Fibroblast of skin of back (primary cell): Measurements from ENCODE around the gene LRRC8D.

ENCODE experiments used
- DNase-seq: peaks from one replicate; pipeline ENCODE4 v3.0.0-alpha.2; 2013

LRRC8D gene

DNA sequence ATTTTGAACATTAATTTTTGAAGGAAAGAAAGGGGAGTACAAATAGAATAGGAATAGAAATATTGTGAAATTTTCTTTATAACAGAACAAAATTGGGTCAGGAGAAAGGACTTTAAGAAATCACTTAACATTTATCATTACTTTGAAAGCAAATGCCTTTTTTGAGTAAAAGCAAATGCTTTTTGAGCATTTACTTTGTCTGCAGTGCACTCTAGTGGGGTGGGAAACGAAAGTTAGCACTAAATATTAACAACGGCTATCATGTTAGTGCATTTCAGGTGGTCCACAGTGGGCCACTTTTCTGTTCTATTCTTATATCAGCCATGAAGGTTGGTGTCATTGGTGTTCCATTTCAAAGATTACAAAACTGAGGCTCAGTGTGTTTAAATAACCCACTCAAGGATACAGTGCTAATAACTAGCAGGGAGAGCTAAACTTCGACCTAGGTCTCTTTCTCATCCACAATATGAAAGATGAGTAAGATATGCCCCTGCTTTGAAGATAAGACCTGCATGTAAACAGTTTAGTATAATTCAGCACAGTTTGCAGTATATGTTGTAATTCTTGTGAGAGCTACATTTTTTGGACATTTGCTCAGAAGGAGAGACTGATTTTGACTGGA is 13.4 kb downstream of the LRRC8D start:
- no peak for DNase-seq

DNA sequence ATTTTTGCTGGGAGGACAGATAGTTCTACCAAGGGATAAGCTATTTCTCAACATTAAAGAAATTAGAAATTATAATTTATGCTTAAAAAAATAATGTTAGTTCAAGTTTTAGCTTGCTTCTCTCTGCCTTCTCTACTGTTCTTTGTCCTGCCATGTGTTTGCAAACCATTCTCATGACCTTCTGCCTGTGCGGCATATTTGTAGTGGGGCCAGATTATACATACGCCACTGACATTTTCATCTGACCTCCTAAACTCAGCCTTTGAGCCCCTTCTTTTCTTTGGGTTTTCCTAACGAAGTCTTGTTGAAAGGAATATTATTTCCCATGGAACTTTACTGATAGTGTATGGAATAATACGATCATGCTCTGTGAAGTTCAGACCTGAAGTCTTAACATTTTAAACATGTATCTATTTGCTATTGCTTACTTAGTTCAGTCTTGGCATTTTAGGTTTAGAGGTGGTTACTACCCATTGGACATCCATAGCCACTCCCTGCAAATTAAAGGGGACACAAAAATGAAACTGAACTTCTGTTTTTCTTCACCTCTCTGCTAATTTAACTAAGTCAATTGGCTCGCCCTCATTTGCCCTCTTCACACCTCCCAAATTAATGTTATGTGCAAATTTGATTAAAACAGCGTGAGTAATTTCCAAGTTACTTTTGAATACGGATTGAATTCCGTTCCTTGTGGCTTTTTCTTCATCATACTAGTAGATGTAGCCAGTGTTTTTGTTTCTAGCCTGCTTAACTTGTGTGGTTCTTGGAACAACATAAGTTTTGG is 15.6 kb downstream of the LRRC8D start:
- no peak for DNase-seq

DNA sequence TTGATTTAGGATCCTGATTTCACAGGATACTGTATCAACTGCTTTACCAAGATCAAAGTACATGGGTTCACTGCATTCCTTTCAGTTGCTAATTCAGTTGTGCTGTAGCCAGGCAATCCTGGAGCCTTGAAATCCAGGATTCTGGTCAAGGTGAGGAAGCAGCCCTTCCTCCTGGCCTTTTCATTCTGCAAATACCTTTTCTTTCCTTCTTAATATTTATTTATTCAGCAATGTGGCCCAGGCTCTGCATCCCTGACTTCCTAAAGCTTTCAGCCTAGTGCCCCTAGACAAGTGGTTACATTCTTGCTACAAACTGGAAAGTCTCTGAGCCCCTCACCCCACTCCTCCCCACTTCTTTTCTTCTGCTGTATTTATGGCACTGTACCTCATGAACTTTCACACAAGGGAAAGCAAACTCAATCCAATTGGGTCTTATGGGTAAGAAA is 16.2 kb downstream of the LRRC8D start:
- DNase-seq: no peak

DNA sequence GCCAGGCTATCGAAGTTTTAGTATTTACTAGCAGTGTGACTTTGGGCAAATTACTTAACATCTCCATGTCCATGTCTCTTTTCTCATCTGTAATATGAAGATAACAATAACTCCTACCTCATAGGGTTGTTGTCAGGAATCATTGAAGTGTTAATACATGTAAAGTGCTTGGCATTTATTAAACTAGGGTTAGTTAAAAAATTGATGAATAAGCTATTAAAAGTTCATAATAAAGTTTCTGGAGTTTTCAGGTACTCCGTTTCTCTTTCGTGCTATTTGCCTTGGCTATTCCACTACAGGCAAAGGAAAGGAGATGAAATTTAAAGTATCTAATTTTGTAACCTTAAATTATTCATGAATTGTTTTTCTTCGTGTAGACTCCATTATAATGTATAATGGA is 16.7 kb downstream of the LRRC8D start:
- DNase-seq: no peak

DNA sequence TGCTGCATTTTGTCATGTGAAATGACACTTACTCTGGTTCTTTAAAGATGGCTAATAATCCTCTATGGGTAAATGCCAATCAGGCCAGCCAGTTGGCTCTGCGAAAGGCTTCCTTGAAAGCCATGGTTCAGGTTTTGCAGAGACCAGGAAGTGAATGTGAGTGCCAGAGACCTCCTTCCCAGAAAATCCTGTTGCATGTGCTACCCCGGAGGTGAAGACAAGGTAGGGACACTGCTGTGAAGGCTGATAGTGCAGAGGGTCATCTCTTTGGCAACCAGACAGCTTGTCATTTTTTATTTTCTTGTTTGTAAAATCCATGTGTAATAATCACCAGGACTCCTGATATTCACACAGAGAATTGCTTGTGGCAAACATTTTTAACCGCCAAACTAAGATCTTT is 18.7 kb downstream of the LRRC8D start:
- DNase-seq: no peak

DNA sequence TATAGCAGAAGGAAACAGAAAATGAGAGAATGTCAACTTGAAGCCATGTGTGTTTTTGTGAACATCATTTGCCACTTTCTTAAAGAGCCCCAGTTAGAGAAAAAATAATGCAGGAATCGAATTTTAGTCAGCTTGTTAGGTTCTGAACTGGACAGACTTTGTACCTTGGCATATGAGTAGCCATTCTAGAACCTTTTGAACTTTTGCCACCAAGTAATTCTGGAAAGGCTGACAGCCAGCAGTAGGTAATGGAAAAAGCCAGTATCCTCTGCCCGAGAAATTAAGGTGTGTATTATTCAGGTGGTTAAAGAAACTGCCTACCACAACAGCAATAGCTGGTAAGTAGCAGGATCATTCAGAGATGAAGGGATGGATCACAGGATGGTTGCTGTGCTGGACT is 20.7 kb downstream of the LRRC8D start:
- no peak for DNase-seq

DNA sequence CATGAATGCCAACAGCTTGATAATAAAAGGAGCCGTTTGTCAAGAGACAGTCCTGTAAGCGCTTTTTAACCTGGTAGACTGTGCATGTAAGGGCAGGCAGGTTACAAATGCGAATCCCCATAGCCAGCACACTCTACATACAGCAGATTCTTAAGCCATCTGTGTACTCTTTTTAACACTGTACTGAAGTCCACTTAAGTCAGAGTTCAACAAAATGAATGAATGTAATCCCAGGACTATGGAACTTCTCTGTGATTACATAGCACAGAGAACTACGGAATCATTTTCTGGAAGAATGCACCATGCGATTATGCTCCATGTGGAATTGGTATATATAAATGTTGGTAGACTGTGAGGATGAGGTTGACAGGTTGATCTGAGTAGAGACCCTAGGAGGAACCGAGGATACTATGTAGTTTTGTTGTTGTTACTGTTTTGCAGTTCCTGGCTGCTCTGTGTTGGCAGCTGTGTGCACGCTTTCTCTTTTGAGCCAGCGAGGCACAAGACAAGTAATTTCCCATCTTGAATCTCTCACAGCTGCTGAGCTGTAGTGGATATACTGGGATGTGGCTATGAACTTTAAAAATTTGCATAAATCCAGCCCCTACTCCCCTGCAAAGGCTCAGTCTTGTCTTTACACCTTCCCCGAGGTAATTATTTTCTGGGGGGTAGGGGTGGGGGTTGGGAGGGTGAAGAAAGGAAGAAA is 21.9 kb downstream of the LRRC8D start:
- no peak for DNase-seq

DNA sequence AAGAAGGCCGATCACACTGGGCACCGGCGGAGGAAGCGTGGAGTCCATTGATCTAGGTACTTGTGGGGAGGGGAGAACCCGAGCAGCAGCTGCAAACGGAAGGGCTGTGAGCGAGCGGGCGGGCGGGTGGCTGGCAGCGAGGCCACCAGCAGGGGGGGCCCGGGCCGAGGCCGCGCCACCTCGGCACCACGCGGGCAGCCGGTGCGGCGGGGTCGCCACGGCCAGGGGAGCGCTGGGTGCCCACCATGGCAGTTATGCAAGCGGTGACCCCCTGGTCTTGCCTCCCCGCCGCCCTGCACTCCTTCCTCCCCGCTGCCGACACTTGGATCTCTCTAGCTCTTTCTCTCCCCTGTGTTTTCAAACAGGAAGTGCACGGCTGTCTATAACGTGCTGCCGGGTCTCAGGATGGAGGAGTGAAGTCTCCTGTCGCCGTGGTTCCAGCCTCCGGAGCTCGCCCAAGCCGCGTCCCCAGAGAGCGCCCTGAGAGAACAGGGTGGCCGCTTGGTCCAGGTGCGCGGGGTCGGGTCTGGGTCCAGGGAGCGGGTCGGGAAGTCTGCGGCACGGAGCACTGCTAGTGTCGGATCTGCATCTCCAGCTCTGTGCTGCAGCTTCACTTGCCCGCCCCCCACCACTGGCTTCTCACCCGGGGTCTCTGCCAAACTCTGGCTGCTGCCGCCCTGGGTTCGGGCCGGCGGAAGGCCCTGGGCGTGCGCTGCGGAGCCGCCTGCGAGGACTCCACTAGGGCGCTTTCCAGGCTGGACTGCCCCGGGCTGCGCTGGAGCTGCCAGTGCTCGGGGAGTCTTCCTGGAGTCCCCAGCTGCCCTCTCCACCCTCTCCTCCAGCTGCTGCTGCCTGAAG is 22.7 kb downstream of the LRRC8D start:
- peak; percentile 62 for DNase-seq

DNA sequence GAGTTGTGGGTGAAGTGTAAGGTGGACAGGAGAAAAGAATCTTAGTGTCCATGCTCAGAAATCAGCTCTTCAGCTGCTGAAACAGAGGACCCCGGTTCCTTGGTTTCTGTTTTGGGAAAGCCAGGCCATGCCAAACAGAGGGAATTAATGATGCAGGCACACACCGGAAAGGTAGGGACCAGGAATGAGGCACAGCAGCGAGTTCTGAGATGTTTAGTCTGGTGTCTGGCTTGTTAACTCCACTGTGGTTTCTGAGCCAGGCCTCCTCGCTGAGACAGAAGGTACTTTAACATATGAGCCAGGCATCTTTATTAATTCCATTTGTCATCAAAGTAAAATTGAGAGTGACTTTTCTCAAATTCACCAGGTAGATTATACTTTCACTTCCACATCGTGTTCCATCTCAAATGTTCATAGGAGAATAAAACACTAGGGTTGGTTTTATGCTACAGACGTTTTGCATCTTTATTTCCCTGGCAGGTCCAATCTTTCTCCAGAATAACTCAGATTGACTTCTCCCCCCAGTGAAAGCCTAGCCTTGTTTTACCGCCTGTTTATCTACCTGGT is 23.5 kb downstream of the LRRC8D start:
- DNase-seq: peak; percentile 7

DNA sequence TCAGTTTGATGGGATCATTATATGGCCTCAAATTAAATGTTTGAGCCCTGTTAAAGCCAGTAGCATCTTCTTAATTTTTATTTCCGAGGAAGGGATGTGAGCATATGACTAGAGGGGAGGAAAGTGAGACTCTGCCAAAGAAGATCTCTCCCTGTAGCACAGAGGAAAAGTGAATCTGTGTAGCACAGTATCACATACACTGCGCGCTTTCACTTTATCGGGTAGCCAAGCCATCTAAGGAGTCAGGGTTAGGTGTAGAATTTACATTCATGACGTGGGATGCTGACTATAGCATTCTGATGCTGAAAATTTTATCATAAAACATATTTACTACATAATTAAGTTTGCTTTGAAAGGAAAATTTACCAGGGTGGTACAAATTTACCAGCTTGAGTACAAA is 24.0 kb downstream of the LRRC8D start:
- no peak for DNase-seq

DNA sequence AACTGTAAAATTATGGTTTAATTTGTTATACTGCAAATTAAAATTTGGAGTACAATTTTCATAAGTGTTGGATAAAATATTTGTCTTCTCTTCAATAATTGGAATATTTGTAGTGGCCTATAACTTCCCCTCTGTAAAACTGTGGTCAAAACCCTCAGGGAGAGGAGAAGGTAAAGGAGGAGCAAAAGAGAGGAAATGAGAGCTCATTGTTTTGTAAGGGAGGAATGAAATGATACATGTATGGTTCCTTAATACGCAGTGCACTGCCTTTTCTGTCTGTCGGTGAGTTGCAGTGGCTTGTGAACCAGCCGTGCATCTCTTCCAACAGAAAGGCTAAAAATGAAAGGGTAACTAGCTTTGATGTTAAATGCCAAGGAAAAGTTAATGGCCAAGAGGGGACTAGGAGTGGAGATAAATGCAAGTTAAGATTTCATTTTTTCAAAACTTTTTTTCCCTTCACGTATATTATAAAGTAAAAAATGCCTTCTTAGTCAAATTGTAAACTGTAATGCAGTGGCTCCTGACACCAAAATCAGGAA is 26.4 kb downstream of the LRRC8D start:
- no peak for DNase-seq

DNA sequence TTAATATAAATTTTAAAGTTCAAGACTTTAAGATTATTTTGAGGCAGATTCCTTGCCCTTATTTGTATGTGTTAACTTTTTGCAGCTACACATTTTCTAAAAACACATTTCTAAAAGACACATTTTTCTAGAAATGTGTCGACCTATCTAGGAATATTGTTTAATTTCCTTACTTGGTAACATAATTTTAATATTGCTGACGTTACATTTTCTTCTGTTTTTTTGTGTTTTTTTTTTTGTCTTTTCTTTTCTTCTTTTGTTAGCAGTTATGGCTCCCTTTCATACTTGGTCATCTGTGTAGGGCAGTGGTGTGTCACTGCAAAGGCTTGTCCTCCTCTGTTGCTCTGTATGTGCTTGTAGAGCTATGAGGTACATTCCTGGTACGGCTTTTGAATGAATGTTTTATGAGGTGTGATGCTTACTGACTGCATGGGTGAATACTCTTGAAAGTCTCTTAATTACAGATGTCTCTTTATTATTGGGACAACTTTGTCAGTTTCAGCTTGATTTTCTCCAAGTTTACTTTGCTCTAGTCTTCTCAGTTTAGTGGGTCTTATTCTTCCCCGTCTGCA is 30.1 kb downstream of the LRRC8D start:
- DNase-seq: no peak

DNA sequence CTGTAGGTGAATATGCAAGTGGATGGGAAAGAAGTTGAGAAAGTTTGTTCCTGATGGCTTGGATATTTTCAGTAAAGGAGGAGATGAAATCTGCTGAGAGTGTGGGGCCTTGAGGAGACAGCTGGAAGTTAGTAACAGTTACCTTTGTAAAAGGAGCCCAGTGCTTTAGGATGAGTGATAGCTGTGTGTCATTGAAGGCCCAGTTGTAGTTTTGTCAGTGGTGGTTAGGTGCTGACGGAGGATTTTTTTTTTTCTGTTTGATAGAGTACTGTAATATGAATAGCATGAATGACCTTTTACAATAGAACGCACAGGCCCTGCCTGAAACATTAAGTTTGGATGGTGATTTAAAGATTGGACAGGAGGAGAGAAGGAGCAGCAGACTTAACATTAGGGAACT is 33.3 kb downstream of the LRRC8D start:
- DNase-seq: no peak

DNA sequence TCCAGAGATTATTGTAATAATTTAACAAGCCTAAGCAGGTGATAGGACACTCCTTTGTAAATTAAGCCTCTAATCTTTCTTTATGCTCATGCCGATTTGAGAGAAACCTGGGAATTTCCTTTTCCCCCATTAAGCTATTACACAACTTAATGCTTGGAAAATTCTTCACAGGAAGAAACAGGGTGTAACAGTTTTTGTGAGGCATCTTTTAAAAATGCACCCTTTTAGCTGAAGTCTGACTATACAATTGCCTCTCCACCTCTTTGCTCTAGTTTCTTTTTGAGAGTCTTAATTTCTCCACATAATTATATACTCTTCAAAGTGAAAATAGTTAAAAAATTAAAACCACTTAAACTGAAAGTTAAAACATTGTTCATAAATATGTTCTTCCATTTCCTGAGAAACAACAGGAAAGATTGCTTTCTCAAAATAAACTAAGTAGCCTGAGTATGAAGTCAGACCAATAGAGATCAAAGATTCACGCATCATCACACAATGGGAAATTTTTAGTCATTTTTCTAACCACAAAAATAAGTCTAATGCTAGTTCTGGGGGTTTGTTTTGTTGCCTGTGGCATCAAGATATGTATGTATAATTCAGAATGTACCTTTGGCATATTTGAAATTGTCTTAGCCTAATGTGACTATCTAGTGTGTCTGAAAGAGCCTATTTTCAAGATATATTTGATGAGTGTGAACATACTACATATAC is 34.7 kb downstream of the LRRC8D start:
- DNase-seq: peak; percentile 54

DNA sequence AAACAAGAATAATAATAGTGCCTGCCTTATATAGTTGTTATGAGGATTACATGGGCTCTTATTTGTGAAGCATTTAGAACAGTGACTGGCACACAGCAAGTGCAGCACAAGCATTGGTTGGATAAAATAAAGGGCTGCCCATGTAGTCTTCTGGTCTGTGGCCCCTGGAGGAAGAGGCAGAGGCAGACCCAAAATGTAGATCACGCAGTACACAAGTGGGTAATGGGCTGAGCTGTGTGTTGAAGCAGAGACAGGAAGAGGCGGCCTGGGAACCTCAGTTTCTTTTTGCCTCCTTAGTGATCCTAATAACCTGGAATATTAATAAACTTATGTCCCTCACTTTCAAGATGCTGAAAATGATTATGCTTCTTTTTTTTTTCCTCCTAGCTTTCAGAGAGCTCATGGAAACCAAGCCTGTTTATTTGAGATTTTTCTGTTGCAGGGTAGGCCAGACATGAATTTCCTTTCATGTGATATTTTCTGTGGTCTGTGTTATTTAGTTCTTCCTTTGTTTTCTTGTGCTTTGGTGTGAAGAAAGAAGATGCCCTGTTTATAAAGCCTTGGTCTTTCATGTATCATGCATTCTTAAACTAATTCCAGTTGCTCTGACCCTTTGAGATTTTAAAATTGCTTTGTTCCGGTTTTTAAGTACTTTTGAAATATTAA is 42.5 kb downstream of the LRRC8D start:
- DNase-seq: no peak

DNA sequence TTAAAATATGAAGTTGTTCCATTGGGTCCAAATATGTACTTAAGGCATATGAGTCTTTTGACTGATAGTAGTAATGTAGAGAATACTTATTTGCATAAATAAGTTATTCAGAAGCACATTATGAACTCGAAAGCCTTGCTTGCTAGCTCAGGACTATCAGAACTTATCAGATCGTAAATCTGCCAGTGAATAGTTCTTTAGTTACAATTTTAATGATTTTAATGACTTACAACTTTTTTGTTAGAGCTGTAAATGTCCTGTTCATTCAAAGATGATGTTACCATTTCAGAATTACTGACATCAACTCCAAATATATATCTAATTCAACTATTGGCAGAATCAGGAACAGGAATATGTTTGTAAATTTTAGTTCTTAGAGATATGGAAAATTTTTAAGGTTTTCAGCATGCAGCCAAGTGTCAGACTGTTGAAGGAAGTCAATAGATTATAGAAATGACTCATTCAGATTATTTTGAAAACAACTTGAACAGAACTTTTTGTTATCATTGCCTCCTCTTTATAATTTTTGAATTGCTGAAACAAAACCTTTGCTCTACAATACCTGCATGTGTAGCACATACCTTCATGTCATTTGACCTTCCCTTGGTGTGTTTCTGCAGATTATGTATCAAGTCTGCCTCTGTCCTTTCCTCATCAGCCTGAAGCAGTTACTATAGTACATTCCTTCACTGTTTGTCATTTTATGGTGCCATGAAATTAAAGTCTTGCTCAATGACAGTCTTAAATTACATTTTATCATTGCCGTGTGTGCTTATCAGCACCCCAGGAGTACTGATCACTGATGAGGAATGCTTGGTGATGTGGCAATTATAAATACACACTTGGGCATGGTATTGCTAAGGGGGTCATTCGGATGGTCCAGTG is 44.9 kb downstream of the LRRC8D start:
- DNase-seq: peak; percentile 70

DNA sequence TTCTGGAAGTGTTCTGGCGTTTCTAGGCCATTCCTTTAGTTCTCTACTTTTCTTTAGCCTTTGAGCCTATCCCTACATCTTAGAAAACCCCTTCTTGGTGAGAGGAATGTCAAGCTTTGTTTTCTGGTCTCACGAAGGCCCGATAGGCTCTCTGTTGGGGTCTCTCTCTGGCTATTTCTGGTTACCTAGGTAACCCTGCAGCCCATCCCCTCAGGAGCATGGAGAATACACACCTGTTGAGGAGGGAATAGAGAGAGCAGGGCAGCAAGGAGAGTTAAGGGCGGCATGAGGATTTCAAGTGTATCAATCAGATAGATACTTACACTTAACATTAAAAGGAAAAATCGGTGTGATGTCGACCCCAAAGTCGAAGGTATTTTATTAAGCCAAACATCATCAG is 45.7 kb downstream of the LRRC8D start:
- DNase-seq: no peak

DNA sequence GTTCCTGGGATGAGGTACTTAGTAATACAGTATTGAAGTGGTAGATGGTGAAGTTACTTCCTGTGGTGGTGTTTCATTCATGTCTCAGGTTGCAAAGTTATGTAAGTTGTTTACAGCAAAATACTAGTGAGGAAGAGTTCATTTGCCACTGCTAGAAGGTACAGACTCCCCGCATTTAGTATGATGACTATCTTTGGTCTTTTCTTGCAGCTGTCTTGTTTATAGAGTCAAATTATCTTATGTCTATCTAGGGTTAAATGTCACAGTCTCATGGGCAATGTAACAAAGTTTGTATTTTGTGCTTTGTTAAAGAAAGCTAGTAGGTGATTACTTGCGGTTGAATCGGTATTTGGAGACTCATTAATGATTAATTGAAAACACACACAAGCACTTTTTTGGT is 50.2 kb downstream of the LRRC8D start:
- no peak for DNase-seq

DNA sequence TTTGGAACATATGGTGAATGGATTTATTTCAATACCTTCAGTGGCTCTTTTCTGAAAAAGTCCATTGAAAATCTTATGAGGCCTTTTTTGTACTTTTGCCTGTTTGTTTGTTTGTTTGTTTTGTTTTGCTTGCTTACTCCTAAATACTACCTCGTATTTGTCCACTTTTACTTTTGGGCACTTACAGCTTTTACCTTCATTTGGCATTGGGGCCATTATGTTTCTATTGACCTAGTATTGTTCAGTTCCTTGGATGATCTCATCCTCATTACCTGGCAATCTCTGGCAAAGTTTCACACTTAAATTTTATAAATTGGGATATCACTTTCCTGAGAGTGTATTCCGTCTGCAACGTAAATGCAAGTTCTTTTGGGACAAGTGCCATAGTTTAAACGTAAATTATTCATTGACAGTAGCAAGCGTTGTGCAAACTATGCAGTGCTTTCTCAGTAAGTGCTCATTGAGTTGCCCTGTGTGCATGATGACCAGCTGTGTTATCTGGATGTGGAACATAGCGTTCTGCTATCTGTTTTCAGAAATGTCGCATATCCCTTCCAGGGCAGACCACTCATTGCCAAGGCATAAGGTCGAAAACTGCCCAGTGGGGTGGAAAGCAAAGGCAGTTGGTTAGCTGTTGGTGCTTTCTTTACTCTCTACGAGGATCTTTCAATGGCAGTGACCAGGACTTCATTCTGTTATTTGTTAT is 51.1 kb downstream of the LRRC8D start:
- DNase-seq: no peak
